ENCODE data around the gene DCC. TPM values are rescaled to one million over a fixed set of nuclear protein-coding genes. Genes with fewer than 3 reads are reported as not detected.

DCC gene
- total and polyA plus RNA-seq, 2 experiments from 2014 or later: 0.53 to 0.73 TPM

GRCh38 chr18:52322307-52322706, 17.7 kb upstream of the DCC start:
- no peaks in the 10 kb centered on the region for H3K79me2 ChIP-seq (replicated peaks; ENCODE audit: insufficient read depth)
- H3K27me3 ChIP-seq (ENCODE audit: insufficient read depth): no peaks in the 10 kb centered on the region
- no peaks in the 10 kb centered on the region for H3K36me3 ChIP-seq (ENCODE audit: insufficient read depth)
- no peaks in the 10 kb centered on the region for H4K20me1 ChIP-seq (replicated peaks; ENCODE audit: insufficient read depth)
- H2AFZ ChIP-seq: no peak overlapping the region
- H3K27ac ChIP-seq (ENCODE audit: low read depth): no peak overlapping the region
- no peak for TF ChIP-seq CREB1 (CRISPR knock-in tag; IDR thresholded peaks at IDR 0.05; ENCODE audit: low read depth)
- no peak for TF ChIP-seq NANOG (IDR thresholded peaks at IDR 0.05; ENCODE audit: borderline replicate concordance)
- no peak for TF ChIP-seq EZH2 (IDR thresholded peaks at IDR 0.05; ENCODE audit: low read depth, unreplicated experiment)
- no peak for TF ChIP-seq ZNF462 (CRISPR knock-in tag; IDR thresholded peaks at IDR 0.05)
- TF ChIP-seq ZNF331 (CRISPR knock-in tag; IDR thresholded peaks at IDR 0.05; ENCODE audit: low read depth): no peak
- TF ChIP-seq JUNB (IDR thresholded peaks at IDR 0.05; ENCODE audit: unreplicated experiment): no peak
- TF ChIP-seq REST (IDR thresholded peaks at IDR 0.05; ENCODE audit: unreplicated experiment): no peak
- TF ChIP-seq STAT1 (IDR thresholded peaks at IDR 0.05; ENCODE audit: unreplicated experiment): no peak
- no peak for TF ChIP-seq CTCF (conservative IDR thresholded peaks at IDR 0.05; ENCODE audit: low read depth in 2 of 2)
- TF ChIP-seq EZH2phosphoT487 (IDR thresholded peaks at IDR 0.05; ENCODE audit: unreplicated experiment): no peak
- TF ChIP-seq ZNF114 (CRISPR knock-in tag; IDR thresholded peaks at IDR 0.05): no peak
- TF ChIP-seq ETS1 (IDR thresholded peaks at IDR 0.05): no peak
- no peak for TF ChIP-seq POLR2AphosphoS5 (IDR thresholded peaks at IDR 0.05; ENCODE audit: low read depth)
- H3F3A ChIP-seq (replicated peaks; ENCODE audit: low read depth): no peaks in the 10 kb centered on the region
- H3K27ac Mint-ChIP-seq: no peak overlapping the region
- H3K4me2 ChIP-seq: no peak overlapping the region
- peaks cover 14% of the 10 kb centered on the region for H3K4me1 Mint-ChIP-seq
- no peaks in the 10 kb centered on the region for H3K36me3 Mint-ChIP-seq (ENCODE audit: low read depth)
- peaks cover 9% of the 10 kb centered on the region for H3K4me1 ChIP-seq (ENCODE audit: insufficient read depth)
- ATAC-seq: no peak
- H3K9me3 Mint-ChIP-seq: no peaks in the 10 kb centered on the region
- no peak overlapping the region for H3K4me3 ChIP-seq
- H3K4me3 Mint-ChIP-seq: no peak overlapping the region
- no peak for DNase-seq (ENCODE audit: low spot score)
- H3K9me2 ChIP-seq (ENCODE audit: insufficient read depth): no peaks in the 10 kb centered on the region; the same call in 1 of the 2 replicates
- H3K27me3 Mint-ChIP-seq (ENCODE audit: insufficient read depth, low read depth, poor library complexity): no peaks in the 10 kb centered on the region

Measured in GM23338 (cell line).